HEK293 (cell line): ENCODE data around the gene CAPN15.

ENCODE experiments used
- CTCF ChIA-PET: fragments of 350-600 bp; formaldehyde crosslinking; extraction: SDS; loops from one replicate; lab custom pipeline; 2021; ENCODE audit warnings: antibody characterized with exemption; lab: Yijun Ruan, JAX
- POLR2A ChIA-PET: fragments of 300-600 bp; formaldehyde crosslinking; extraction: SDS; loops from one replicate; lab custom pipeline; 2020; ENCODE audit warnings: antibody characterized with exemption, inconsistent platforms; lab: Yijun Ruan, JAX
- H3K27ac ChIP-seq: fragments of 200-500 bp; sonication (Bioruptor generic); 2 replicates; pipeline ENCODE4 v1.5.1; 2014; ENCODE audit warnings: low read depth, low read length, control low read depth, inconsistent platforms; ENCODE audit errors: extremely low read depth
- H3K36me3 ChIP-seq, 2 experiments: fragments of 200-500 bp in 1 of 2; sonication (Bioruptor generic) in 1 of 2; 1 replicate in 1 of 2; 2 replicates in 1 of 2; pipeline ENCODE4 v1.5.1; 2014 to 2017; ENCODE audit warnings: inconsistent platforms in 2 of 2, low read length in 2 of 2; ENCODE audit not compliant: control insufficient read depth in 2 of 2, insufficient read depth in 1 of 2
- H3K4me1 ChIP-seq: fragments of 200-500 bp; sonication (Bioruptor generic); 2 replicates; pipeline ENCODE4 v1.5.1; 2014; ENCODE audit warnings: mild to moderate bottlenecking, low read length, inconsistent platforms; ENCODE audit not compliant: control insufficient read depth, insufficient read depth
- H3K4me3 ChIP-seq: 2 replicates; pipeline ENCODE4 v1.5.1; 2011; ENCODE audit warnings: low read depth, mild to moderate bottlenecking, control low read depth, low read length, moderate library complexity
- H3K9me3 ChIP-seq: fragments of 200-500 bp; sonication (Bioruptor generic); 2 replicates; pipeline ENCODE4 v1.5.1; 2014; ENCODE audit warnings: low read depth, low read length, inconsistent platforms; ENCODE audit not compliant: control insufficient read depth, insufficient read depth
- GLIS1 ChIP-seq: fragments of 450-650 bp; formaldehyde crosslinking; IDR thresholded peaks from 2 replicates; pipeline ENCODE4 v1.5.1; 2016; ENCODE audit warnings: missing biosample characterization, missing genetic modification characterization
- GLIS2 ChIP-seq: fragments of 450-650 bp; formaldehyde crosslinking; IDR thresholded peaks from 2 replicates; pipeline ENCODE4 v1.5.1; 2016; ENCODE audit warnings: missing biosample characterization, missing genetic modification characterization
- KLF1 ChIP-seq: fragments of 450-650 bp; formaldehyde crosslinking; IDR thresholded peaks from 2 replicates; pipeline ENCODE4 v1.5.1; 2016; ENCODE audit warnings: missing biosample characterization, missing genetic modification characterization
- SCRT1 ChIP-seq: fragments of 450-650 bp; formaldehyde crosslinking; IDR thresholded peaks from 2 replicates; pipeline ENCODE4 v1.5.1; 2016; ENCODE audit warnings: missing biosample characterization, missing genetic modification characterization, borderline replicate concordance
- SCRT2 ChIP-seq: fragments of 450-650 bp; formaldehyde crosslinking; IDR thresholded peaks from 2 replicates; pipeline ENCODE4 v1.5.1; 2016; ENCODE audit warnings: missing biosample characterization, missing genetic modification characterization
- ZIC2 ChIP-seq: fragments of 450-650 bp; formaldehyde crosslinking; IDR thresholded peaks from 2 replicates; pipeline ENCODE4 v1.5.1; 2016; ENCODE audit warnings: missing biosample characterization, missing genetic modification characterization
- ZNF768 ChIP-seq: fragments of 450-650 bp; formaldehyde crosslinking; IDR thresholded peaks from 2 replicates; pipeline ENCODE4 v1.5.1; 2018; ENCODE audit warnings: missing biosample characterization, mild to moderate bottlenecking, missing genetic modification characterization
- ZNF791 ChIP-seq: fragments of 450-650 bp; formaldehyde crosslinking; IDR thresholded peaks from 2 replicates; pipeline ENCODE4 v1.5.1; 2016; ENCODE audit warnings: missing biosample characterization, missing genetic modification characterization
- ZNF843 ChIP-seq: fragments of 450-650 bp; formaldehyde crosslinking; IDR thresholded peaks from 2 replicates; pipeline ENCODE4 v1.5.1; 2016; ENCODE audit warnings: missing biosample characterization, missing genetic modification characterization
- TF ChIP-seq, protein P1 (sequence below): fragments of 450-650 bp; formaldehyde crosslinking; IDR thresholded peaks from 2 replicates; pipeline ENCODE4 v1.5.1; 2016; ENCODE audit warnings: missing biosample characterization, missing genetic modification characterization
- TF ChIP-seq, protein P2 (sequence below): fragments of 450-650 bp; formaldehyde crosslinking; IDR thresholded peaks from 2 replicates; pipeline ENCODE4 v1.5.1; 2016; ENCODE audit warnings: missing biosample characterization, missing genetic modification characterization
- TF ChIP-seq, protein P3 (sequence below): fragments of 450-650 bp; formaldehyde crosslinking; IDR thresholded peaks from 2 replicates; pipeline ENCODE4 v1.5.1; 2016; ENCODE audit warnings: missing biosample characterization, missing genetic modification characterization
- TF ChIP-seq, protein P4 (sequence below): fragments of 450-650 bp; formaldehyde crosslinking; IDR thresholded peaks from 2 replicates; pipeline ENCODE4 v1.5.1; 2017; ENCODE audit warnings: missing biosample characterization, missing genetic modification characterization

The CAPN15 gene

DNA sequence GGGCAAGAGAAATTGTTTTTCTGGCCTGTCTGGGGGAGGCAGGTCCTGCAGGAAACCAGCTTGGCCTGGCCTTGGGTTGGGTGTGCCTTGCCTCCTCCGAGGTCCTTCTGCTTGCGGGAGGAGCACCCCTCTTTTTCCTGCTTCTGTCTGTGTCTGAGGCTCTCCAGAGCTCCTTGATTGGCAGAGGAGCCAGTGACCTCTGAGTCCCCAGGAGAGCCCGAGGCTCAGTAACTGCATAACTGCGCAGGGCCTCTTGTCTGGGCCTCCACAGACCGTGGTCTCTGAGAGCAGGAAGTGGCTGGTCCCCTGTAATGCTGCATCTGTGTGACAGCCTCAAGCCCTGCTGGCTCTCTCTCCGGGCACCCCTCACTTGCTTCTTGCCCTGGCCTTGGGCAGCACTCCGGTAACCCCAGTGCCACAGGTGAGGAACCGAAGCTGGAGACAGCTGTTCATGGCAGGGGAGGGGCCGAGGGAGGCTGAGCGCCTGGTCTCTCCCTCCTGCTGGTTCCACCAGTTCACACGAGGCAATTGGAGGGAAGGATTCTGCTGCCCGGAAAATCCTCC is 1.6 kb downstream of the CAPN15 start:
- peak overlapping the region; percentile 72 for H3K4me3 ChIP-seq
- H3K36me3 ChIP-seq: peaks cover 0 to 23% of the 10 kb centered on the region in 2 experiments; a peak in 2 of 3 replicates
- H3K9me3 ChIP-seq: no peaks in the 10 kb centered on the region
- ChIA-PET POLR2A (interaction anchor here (0.6 kb wide), 1 partner anchor 24 kb away, joined by 7 read pairs; no protein-coding TSS in a partner anchor), CTCF (no interaction called here)
- H3K27ac ChIP-seq: peak overlapping the region; percentile 97
- TF ChIP-seq ZIC2 (tag by site-specific recombination) (peak; percentile 70), ZNF768 (tag by site-specific recombination) (no peak), SCRT2 (peak; percentile 87), SCRT1 (peak; percentile 92)
- TF ChIP-seq, protein P1, sequence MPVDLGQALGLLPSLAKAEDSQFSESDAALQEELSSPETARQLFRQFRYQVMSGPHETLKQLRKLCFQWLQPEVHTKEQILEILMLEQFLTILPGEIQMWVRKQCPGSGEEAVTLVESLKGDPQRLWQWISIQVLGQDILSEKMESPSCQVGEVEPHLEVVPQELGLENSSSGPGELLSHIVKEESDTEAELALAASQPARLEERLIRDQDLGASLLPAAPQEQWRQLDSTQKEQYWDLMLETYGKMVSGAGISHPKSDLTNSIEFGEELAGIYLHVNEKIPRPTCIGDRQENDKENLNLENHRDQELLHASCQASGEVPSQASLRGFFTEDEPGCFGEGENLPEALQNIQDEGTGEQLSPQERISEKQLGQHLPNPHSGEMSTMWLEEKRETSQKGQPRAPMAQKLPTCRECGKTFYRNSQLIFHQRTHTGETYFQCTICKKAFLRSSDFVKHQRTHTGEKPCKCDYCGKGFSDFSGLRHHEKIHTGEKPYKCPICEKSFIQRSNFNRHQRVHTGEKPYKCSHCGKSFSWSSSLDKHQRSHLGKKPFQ (tag by site-specific recombination): peak; percentile 73
- TF ChIP-seq, protein P2, sequence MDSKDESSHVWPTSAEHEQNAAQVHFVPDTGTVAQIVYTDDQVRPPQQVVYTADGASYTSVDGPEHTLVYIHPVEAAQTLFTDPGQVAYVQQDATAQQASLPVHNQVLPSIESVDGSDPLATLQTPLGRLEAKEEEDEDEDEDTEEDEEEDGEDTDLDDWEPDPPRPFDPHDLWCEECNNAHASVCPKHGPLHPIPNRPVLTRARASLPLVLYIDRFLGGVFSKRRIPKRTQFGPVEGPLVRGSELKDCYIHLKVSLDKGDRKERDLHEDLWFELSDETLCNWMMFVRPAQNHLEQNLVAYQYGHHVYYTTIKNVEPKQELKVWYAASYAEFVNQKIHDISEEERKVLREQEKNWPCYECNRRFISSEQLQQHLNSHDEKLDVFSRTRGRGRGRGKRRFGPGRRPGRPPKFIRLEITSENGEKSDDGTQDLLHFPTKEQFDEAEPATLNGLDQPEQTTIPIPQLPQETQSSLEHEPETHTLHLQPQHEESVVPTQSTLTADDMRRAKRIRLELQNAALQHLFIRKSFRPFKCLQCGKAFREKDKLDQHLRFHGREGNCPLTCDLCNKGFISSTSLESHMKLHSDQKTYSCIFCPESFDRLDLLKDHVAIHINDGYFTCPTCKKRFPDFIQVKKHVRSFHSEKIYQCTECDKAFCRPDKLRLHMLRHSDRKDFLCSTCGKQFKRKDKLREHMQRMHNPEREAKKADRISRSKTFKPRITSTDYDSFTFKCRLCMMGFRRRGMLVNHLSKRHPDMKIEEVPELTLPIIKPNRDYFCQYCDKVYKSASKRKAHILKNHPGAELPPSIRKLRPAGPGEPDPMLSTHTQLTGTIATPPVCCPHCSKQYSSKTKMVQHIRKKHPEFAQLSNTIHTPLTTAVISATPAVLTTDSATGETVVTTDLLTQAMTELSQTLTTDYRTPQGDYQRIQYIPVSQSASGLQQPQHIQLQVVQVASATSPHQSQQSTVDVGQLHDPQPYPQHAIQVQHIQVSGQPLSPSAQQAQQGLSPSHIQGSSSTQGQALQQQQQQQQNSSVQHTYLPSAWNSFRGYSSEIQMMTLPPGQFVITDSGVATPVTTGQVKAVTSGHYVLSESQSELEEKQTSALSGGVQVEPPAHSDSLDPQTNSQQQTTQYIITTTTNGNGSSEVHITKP (tag by site-specific recombination): 0 out of 2 replicates have a peak, but pooled peaks have one; percentile 14
- peaks cover 8% of the 10 kb centered on the region for H3K4me1 ChIP-seq

DNA sequence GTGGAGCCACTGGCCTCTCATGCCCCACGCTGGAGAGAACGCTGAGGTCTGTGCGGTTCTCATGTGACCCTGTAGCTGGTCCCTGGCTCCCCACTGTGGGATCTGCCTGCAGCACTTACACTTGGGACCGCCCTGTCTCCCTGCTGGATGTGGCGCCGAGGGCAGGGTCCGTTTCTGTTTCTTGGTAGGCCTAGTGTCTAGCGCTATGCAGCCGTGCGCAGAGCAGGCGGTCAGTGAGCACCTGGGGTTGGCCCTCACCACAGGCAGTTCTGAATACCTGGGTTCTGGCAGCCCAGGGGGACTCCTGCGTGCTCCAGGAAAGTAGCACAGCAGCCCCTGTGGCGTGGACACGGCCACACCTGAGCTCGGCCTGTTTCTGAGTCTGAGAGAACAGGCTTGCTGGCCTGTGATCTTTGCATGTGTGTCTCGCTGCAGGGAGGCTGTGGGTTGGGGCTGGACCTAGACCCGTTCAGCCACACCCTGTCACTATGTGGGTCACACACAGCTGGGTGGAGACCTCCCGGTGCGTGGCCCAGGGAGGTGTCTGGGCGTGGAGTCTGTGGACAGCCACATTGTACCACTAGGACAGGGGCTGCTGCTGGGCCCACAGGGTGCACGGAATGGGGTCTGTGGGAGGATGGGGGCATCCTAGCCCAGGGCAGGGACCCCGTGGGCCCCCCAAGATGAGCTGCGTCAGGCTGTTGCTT is 2.8 kb downstream of the CAPN15 start:
- H3K4me3 ChIP-seq: no peak overlapping the region

More for the DNA sequence above, 2.8 kb downstream of the CAPN15 start:
- Histone ChIP-seq H3K36me3 (peaks cover 0 to 26% of the 10 kb centered on the region in 2 experiments; a peak in 2 of 3 replicates), H3K27ac (no peak overlapping the region), H3K9me3 (no peaks in the 10 kb centered on the region)
- ChIA-PET POLR2A (no interaction called here), CTCF (interaction anchor here (0.6 kb wide), 1 partner anchor 129 kb away, joined by 4 read pairs; no protein-coding TSS in a partner anchor)
- TF ChIP-seq ZIC2 (tag by site-specific recombination): 0 out of 2 replicates have a peak, but pooled peaks have one; percentile 14
- TF ChIP-seq, protein P3, sequence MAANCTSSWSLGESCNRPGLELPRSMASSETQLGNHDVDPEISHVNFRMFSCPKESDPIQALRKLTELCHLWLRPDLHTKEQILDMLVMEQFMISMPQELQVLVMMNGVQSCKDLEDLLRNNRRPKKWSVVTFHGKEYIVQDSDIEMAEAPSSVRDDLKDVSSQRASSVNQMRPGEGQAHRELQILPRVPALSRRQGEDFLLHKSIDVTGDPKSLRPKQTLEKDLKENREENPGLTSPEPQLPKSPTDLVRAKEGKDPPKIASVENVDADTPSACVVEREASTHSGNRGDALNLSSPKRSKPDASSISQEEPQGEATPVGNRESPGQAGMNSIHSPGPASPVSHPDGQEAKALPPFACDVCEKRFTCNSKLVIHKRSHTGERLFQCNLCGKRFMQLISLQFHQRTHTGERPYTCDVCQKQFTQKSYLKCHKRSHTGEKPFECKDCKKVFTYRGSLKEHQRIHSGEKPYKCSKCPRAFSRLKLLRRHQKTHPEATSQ: no peak
- TF ChIP-seq ZNF791: no peak
- peak; percentile 20; the same call in 1 of the 2 replicates for TF ChIP-seq GLIS1
- peak; percentile 90 for TF ChIP-seq KLF1 (tag by site-specific recombination)
- TF ChIP-seq GLIS2 (tag by site-specific recombination): peak; percentile 41
- TF ChIP-seq, protein P4, sequence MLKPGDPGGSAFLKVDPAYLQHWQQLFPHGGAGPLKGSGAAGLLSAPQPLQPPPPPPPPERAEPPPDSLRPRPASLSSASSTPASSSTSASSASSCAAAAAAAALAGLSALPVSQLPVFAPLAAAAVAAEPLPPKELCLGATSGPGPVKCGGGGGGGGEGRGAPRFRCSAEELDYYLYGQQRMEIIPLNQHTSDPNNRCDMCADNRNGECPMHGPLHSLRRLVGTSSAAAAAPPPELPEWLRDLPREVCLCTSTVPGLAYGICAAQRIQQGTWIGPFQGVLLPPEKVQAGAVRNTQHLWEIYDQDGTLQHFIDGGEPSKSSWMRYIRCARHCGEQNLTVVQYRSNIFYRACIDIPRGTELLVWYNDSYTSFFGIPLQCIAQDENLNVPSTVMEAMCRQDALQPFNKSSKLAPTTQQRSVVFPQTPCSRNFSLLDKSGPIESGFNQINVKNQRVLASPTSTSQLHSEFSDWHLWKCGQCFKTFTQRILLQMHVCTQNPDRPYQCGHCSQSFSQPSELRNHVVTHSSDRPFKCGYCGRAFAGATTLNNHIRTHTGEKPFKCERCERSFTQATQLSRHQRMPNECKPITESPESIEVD (tag by site-specific recombination): no peak
- no peak for TF ChIP-seq ZNF843 (tag by site-specific recombination)
- TF ChIP-seq, all 188 proteins: peak for 4
- peaks cover 8% of the 10 kb centered on the region for H3K4me1 ChIP-seq
